HG02885 (cell line): ENCODE measurements around the gene MBNL1.

Experiments used
- ATAC-seq: cut with Tn5 transposase; IDR thresholded peaks from one replicate; pipeline ENCODE4 v1.9.1; 2021; ENCODE audit warnings: mild to moderate bottlenecking; ENCODE audit not compliant: unreplicated experiment, poor library complexity

The MBNL1 gene

GRCh38 chr3:152293347-152294006 is 24.7 kb downstream of the MBNL1 start:
- ATAC-seq, result no peak

- ATAC-seq, result no peak
These were observed 26.6 kb downstream of the MBNL1 start for GRCh38 chr3:152295344-152295743.

DNA sequence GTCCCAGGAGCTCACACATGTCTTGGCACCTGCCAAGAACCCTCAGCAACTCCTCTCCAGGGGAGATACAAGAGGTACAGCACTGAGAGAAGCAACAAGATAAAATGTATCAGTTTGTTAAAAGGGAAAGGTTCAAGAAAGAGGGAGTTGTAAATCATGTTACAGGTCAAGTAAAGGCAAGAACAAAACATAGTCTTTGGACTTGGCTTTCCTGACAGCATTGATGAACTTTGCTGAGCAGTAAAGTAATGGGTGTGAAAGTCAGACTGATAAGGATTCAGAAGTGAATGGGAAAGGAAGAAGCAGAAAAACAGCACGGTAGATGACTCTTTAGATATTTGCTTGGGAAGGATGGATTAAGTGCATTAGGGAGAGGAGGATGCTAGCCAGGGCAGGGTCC is 27.1 kb downstream of the MBNL1 start:
- ATAC-seq, result no peak

DNA sequence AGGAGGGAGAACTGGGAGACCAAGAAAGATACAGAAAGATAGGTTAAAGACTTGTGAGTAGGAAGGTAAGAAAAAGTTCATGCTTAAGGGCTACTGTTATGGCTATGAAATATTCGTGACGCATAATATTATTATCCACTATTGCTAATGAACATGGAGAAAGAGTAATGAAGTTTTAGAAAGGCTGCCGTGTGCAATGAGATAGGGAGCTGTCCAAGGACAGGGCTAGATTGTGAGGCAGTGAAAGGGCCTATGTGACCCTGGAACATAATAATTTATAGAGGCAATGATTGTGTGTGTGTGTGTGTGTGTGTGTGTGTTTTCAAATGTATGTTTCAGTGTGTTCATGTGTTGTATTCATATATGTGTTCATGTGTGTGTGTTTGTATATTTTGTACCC is 27.7 kb downstream of the MBNL1 start:
- no peak for ATAC-seq

- no peak for ATAC-seq
These were observed 28.2 kb downstream of the MBNL1 start for GRCh38 chr3:152296971-152297370.

- ATAC-seq, result peak; percentile 68
These were observed 29.9 kb downstream of the MBNL1 start for GRCh38 chr3:152298393-152299248.

DNA sequence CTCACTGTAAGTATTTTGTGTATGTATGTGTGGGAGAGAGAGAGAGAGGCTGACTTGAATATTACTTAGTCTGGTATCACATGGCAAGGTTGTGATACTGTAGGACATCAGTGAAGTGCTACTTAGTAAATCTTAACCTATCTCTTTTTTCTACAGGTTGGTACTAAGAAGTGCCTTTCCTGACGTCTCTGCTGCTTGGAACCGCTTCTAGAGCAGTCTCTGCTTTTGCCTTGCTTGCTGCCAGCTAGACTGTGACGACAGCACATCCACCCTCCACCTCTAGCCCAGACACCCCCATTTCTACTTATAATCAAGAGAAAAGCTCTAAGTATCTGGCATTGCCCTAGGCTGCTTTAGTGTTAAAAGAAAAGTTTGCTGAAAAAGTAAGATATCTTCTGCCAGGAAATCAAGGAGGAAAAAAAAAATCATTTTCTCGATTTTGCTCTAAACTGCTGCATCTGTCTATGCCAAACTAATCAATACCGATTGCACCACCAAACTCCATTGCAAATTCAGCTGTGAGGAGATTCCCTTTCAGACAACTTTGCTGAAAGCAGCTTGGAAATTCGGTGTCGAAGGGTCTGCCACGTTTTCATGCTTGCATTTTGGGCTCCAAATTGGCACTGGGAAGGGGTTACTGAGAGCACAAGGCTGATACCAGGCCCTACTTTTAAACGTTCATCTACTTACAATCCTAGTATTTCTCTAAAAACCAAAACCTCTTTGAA is 30.7 kb downstream of the MBNL1 start:
- peak; percentile 3 for ATAC-seq

DNA sequence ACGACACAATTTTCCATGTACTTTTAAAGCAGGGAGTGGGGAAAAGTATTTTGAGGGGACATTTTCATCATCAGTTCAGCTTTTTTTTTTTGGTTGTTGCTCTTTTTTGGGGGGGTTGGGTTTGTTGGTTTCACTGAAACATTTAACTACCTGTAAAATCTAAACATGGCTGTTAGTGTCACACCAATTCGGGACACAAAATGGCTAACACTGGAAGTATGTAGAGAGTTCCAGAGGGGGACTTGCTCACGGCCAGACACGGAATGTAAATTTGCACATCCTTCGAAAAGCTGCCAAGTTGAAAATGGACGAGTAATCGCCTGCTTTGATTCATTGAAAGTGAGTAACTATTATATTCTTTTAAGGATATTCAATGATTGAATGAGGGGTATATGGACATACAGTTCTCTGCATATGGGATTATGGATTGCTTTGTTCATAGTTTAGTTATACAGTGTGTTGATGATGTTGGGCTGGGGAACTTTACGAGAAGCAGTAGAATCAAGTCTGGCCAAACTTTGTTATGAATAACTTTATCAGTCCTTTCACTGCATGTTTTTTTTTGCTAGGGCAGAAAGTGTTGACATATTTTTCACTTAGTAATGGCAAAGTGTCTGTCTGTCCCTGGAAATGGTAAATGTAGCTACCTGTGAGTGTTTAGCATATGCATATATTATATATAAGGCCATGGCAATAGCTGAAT is 31.5 kb downstream of the MBNL1 start:
- ATAC-seq, result no peak

GRCh38 chr3:152301745-152302181 is 33.0 kb downstream of the MBNL1 start:
- ATAC-seq, result peak; percentile 37

- peak; percentile 70 for ATAC-seq
These were observed 33.8 kb downstream of the MBNL1 start for GRCh38 chr3:152302521-152303021.

DNA sequence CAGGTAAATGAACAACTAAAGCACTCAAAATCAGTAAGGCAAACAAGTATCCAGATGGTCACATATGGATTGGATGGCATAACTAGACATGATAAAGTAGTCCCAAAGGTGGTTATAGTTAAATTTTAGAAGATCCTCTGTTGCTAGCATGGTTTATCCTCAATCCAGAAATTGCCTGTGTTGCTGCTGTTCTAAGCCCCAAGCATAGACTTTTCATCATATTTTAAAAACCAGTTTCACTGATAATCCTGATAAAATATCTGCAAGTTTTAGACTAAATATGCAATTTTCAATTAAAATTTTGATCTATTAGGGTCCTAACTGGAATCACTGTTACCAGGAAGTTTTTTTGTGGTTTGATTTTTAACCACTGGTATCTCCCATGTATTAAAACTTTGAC is 35.4 kb downstream of the MBNL1 start:
- ATAC-seq, result no peak

DNA sequence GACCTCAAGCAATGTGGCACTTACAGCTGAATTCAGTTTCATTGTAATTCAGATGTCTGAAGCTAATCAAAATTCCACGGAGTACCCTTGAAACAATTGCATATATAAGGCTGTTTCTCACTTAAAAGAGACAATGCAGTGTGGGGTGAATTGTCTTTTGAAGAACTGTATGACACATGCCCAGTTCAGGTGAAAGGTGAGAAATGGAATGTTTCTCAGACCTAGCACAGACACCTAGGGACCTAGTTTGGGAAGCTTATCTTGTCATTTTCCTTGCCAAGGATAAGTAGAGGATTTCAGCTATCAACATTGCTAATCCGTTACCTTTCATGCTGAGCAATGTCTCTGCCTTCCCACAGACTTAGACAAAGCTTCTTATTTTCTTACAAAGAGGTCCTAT is 36.3 kb downstream of the MBNL1 start:
- ATAC-seq, result no peak

GRCh38 chr3:152307829-152308474 is 39.2 kb downstream of the MBNL1 start:
- no peak for ATAC-seq

- ATAC-seq, result no peak
These were observed 39.7 kb downstream of the MBNL1 start for GRCh38 chr3:152308475-152308844.

- ATAC-seq, result no peak
These were observed 40.3 kb downstream of the MBNL1 start for GRCh38 chr3:152309031-152309430.

GRCh38 chr3:152309535-152310307 is 41.0 kb downstream of the MBNL1 start:
- peak; percentile 72 for ATAC-seq

DNA sequence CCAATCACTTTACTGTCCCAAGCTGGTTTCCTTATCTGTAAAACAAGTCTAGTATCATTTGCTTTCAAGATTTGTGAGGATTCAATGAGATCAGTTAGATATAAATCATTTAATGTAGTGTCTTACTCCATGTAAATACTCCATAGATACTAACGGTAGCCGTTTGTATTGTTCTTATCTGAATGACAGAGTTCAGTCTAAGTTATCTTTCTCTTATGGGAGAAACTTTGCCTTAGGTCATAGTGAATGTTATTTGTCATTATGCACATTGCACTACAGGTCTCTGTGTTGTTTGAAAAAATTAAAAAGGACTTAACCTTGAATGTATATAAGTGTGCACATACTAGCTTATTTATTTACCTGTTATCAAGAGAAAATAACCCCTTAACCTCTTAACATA is 44.7 kb downstream of the MBNL1 start:
- ATAC-seq, result no peak

- no peak for ATAC-seq
These were observed 45.2 kb downstream of the MBNL1 start for GRCh38 chr3:152313914-152314313.

DNA sequence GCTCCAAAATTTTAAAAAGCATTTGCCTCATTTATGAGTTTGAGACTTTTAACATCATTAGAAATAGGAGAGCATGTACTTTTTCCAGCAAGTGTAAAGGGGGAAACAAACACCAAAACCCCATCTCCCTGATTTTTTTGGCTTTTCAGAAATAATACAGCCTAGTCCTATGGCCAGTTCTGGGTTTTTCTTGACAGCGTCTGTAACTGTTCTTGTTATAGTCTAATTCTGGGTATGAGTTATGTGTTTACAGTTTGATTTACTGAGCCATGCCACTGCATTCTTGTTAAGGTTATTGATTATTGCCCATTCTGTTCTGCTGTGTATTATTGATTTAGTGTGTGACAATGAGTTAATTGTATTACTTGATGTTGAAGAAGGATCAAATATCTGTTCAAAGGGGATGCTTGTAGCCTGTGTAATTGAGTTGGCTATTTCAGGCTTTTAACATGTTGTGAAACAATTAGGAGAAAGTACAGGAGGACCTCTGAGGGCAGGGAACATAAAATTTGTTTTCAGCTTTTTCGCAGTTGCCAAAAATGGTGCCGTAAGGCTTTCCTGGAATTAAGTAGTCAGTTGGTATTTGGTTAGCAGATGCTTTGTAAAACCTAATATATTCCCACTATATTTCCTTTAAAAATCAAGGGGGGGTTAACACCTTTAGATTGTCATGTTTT is 46.1 kb downstream of the MBNL1 start:
- no peak for ATAC-seq
